ENCODE results near the gene ATP10A.

The ATP10A gene

GRCh38 chr15:25677719-25678499, 185.2 kb downstream of the ATP10A start:
- no peak for DNase-seq (ENCODE audit: low read depth)

GRCh38 chr15:25676070-25676469, 187.1 kb downstream of the ATP10A start:
- no peak for DNase-seq (ENCODE audit: low read depth)

GRCh38 chr15:25675396-25675795, 187.7 kb downstream of the ATP10A start:
- DNase-seq (ENCODE audit: low read depth): no peak

- no peak for DNase-seq (ENCODE audit: low read depth)
These were observed 188.2 kb downstream of the ATP10A start for GRCh38 chr15:25674913-25675312.

- no peak for DNase-seq (ENCODE audit: low read depth)
These were observed 189.2 kb downstream of the ATP10A start for GRCh38 chr15:25673972-25674371.

GRCh38 chr15:25673351-25673750, 189.8 kb downstream of the ATP10A start:
- no peak for DNase-seq (ENCODE audit: low read depth)

GRCh38 chr15:25671132-25671531, 192.0 kb downstream of the ATP10A start:
- no peak for DNase-seq (ENCODE audit: low read depth)

- DNase-seq (ENCODE audit: low read depth): no peak
These were observed 192.5 kb downstream of the ATP10A start for GRCh38 chr15:25670621-25671020.

GRCh38 chr15:25670025-25670554, 193.0 kb downstream of the ATP10A start:
- no peak for DNase-seq (ENCODE audit: low read depth)

GRCh38 chr15:25668901-25669300, 194.2 kb downstream of the ATP10A start:
- no peak for DNase-seq (ENCODE audit: low read depth)

GRCh38 chr15:25668236-25668795, 194.8 kb downstream of the ATP10A start:
- no peak for DNase-seq (ENCODE audit: low read depth)

GRCh38 chr15:25667829-25668228, 195.3 kb downstream of the ATP10A start:
- DNase-seq (ENCODE audit: low read depth): no peak

GRCh38 chr15:25665913-25666312, 197.2 kb downstream of the ATP10A start:
- DNase-seq (ENCODE audit: low read depth): no peak

- DNase-seq (ENCODE audit: low read depth): no peak
These were observed 198.4 kb downstream of the ATP10A start for GRCh38 chr15:25664761-25665160.

GRCh38 chr15:25663515-25663914, 199.6 kb downstream of the ATP10A start:
- no peak for DNase-seq (ENCODE audit: low read depth)

GRCh38 chr15:25661898-25662297, 201.2 kb downstream of the ATP10A start:
- DNase-seq (ENCODE audit: low read depth): no peak

GRCh38 chr15:25659251-25659650, 203.9 kb downstream of the ATP10A start:
- DNase-seq (ENCODE audit: low read depth): no peak

GRCh38 chr15:25658560-25658959, 204.6 kb downstream of the ATP10A start:
- no peak for DNase-seq (ENCODE audit: low read depth)

- no peak for DNase-seq (ENCODE audit: low read depth)
These were observed 207.7 kb downstream of the ATP10A start for GRCh38 chr15:25655207-25655948.

- no peak for DNase-seq (ENCODE audit: low read depth)
These were observed 209.8 kb downstream of the ATP10A start for GRCh38 chr15:25653371-25653770.

GRCh38 chr15:25652704-25653103, 210.4 kb downstream of the ATP10A start:
- no peak for DNase-seq (ENCODE audit: low read depth)

- no peak for DNase-seq (ENCODE audit: low read depth)
These were observed 213.7 kb downstream of the ATP10A start for GRCh38 chr15:25649390-25649789.

GRCh38 chr15:25643120-25643519, 220.0 kb downstream of the ATP10A start:
- DNase-seq (ENCODE audit: low read depth): no peak

Measured in activated T-cell treated with anti-CD3 and anti-CD28 coated beads for 1 hour (primary cell).